Mucosa of descending colon (tissue), 3 donors: Measurements from ENCODE around the gene GIPR. TPM values are rescaled to one million over a fixed set of nuclear protein-coding genes. Genes with fewer than 3 reads are reported as not detected.

ENCODE experiments used
- ATAC-seq: fragments of 200-7000 bp; cut with Tn5 transposase; one replicate; pipeline ENCODE4 v1.9.1; 2020; ENCODE audit warnings: mild to moderate bottlenecking, moderate library complexity
- DNase-seq, 3 donors: peaks; one replicate each; pipeline ENCODE4 v3.0.0-alpha.2; 2020
- H3K36me3 ChIP-seq: fragments of 200-600 bp; one replicate; pipeline ENCODE4 v1.8.0; 2021; ENCODE audit warnings: low read depth, mild to moderate bottlenecking
- H3K4me1 ChIP-seq: fragments of 200-600 bp; one replicate; pipeline ENCODE4 v1.8.0; 2021; ENCODE audit warnings: low read depth, mild to moderate bottlenecking
- H3K4me3 ChIP-seq: fragments of 200-600 bp; one replicate; pipeline ENCODE4 v1.8.0; 2021; ENCODE audit warnings: mild to moderate bottlenecking
- H3K9me3 ChIP-seq: fragments of 200-600 bp; one replicate; pipeline ENCODE4 v1.8.0; 2021; ENCODE audit warnings: mild to moderate bottlenecking
- intact Hi-C, 2 donors: fragments of 100-400 bp; cut with DNase I in 1 of 2; cut with micrococcal nuclease in 1 of 2; formaldehyde crosslinking; loops; one replicate each; pipeline versions ENCODE4 v1.11.0 to v1.11.1; 2022; cut with DNase I, micrococcal nuclease
- microRNA-seq: library from miRNA; unstranded; fragments of <30 nt; microRNA quantifications from one replicate; pipeline ENCODE4, GENCODE V29; 2019
- total RNA-seq, 3 donors: library from RNA; stranded (reverse); fragmentation: NEBNext Ultra II Directional in 2 of 3; extraction: Animal tissue kit (Norgen Biotek cat#: 25700) in 2 of 3; gene quantifications; one replicate each; pipeline versions ENCODE4 v1.2.1 to v1.2.4, GENCODE V29; 2021 to 2023
- TF ChIP-seq, protein P1 (sequence below): fragments of 200-600 bp; IDR thresholded peaks from one replicate; pipeline ENCODE4 v1.8.0; 2022; ENCODE audit warnings: antibody characterized with exemption, mild to moderate bottlenecking
- donor health status: DM: no; HTN: no; CAD: no; lungs with moderate emphysema.
- donor health status: DM: no; HTN: no; CAD: no.
- donor health status: DM: no; HTN: yes; CAD: no.

GIPR gene
- total RNA-seq, 3 donors from 2014 or later = 6.8 to 19.4 (median 14.2) TPM

DNA sequence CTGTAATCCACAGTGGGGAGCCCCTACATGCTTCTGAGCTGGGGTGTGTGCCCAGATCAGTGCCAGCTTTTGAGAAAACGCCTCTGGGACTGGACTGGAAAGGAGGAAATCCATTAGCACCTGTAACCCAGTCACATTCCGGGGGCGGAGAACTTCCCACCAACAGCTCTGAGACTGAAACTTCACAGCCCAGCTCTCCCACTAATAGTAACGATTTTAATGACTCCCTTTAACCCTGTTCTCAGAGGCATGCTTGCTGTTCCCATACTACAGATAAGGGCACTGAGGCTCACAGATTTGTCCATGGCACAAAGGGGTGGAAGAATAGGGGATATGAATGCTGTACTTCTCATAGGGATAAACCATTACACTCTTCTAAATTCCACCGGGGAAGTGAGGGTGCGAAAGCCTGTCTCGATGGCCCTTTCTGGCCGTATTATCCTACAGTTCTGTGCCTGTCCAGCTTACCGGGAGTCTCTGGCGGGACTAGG lies 61.8 kb downstream of the GIPR start:
- peak overlapping the region; percentile 57 for H3K4me3 ChIP-seq
- no peaks in the 10 kb centered on the region for H3K36me3 ChIP-seq
- no peaks in the 10 kb centered on the region for H3K9me3 ChIP-seq
- peak; percentile 22 for ATAC-seq
- intact Hi-C loops = no loop called here
- TF ChIP-seq, protein P1, sequence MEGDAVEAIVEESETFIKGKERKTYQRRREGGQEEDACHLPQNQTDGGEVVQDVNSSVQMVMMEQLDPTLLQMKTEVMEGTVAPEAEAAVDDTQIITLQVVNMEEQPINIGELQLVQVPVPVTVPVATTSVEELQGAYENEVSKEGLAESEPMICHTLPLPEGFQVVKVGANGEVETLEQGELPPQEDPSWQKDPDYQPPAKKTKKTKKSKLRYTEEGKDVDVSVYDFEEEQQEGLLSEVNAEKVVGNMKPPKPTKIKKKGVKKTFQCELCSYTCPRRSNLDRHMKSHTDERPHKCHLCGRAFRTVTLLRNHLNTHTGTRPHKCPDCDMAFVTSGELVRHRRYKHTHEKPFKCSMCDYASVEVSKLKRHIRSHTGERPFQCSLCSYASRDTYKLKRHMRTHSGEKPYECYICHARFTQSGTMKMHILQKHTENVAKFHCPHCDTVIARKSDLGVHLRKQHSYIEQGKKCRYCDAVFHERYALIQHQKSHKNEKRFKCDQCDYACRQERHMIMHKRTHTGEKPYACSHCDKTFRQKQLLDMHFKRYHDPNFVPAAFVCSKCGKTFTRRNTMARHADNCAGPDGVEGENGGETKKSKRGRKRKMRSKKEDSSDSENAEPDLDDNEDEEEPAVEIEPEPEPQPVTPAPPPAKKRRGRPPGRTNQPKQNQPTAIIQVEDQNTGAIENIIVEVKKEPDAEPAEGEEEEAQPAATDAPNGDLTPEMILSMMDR = no peak
- peaks cover 19% of the 10 kb centered on the region for H3K4me1 ChIP-seq
- DNase-seq = no peak

DNA sequence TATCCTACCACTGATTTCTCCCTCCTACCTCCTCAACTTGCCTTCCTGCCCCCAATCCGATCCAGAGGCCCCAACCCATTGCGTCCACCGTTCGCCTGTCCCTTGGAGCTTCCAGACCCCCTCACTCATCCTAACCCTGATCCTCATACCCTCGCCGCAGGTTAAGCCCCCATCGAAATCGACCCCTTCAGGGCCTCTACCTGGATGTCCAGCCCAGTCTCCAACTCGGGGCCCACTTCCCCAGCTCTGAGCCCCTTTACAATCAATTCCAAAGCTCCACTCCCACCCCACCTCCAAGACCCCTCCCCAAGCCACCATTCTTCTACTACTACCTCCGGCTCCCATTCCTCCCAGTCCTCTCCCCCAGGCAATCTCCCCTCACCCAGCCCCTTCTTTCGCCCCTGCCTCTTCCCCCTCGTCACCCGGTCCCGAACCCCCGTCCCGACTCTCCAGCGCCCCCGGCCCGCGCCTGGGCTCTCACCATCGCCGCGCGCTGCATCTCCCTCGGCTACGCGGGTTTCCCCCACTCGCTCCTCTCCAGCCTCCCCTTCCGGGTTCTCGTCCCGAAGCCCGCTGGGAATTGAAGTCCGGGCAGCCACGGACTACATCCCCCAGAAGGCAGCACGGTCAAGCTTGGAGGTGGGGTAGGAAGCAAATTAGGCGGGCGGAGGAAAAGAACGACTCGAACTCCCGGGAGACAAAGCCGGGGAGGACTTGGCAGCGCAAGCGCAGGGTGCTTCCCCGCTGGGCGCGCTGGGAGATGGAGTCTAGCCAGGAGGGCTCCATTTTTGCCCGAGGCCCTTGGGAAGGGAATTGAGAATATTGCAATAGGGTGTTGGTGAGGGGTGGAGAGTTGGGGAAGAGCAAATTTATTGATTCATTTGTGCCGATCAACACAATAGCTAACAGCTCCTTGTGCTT lies 62.6 kb downstream of the GIPR start, which contains the start of gene FBXO46:
FBXO46 (minus strand) TSS at position 529 of the 921 bp plus-strand sequence. CDS start 17,401 bp downstream, outside the sequence.
- peak; percentile 99 for ATAC-seq
- intact Hi-C loops = no loop called here
- Histone ChIP-seq H3K4me3 (peak within 1 kb of the TSS; percentile 57), H3K36me3 (no peaks in the 10 kb centered on the region), H3K9me3 (no peaks in the 10 kb centered on the region), H3K4me1 (peaks cover 19% of the 10 kb centered on the region)
- peak; percentile 97 for DNase-seq
- TF ChIP-seq, protein P1 = no peak

Small RNAs within 50 kb of the gene (microRNA-seq; reads per million reads assigned to microRNA genes)
- 82.9 reads per million, percentile 60 among the genes with 10 or more reads in this experiment for gene MIR330
- not detected for gene MIR642A
- gene MIR642B = not detected

Other genes with a start within 250 kb of the GIPR start
- 10 to 100 TPM; 37.7 to 51.2 (median 46.6) TPM for gene ERCC1, start 244.3 kb upstream of the GIPR start, total RNA-seq
- gene FOSB, start 200.2 kb upstream of the GIPR start, total RNA-seq = 10 to 100 TPM in 1 of 3 donors, 1 to 10 TPM in 1, under 1 TPM in 1; 0.58 to 10.3 (median 1.6) TPM
- 10 to 100 TPM in 1 of 3 donors, 1 to 10 TPM in 2; 3.1 to 18.2 (median 6.2) TPM for gene RTN2, start 171.2 kb upstream of the GIPR start, total RNA-seq
- gene PPM1N, start 169.8 kb upstream of the GIPR start, total RNA-seq = 1 to 10 TPM in 1 of 3 donors, under 1 TPM in 2; 0.43 to 1.3 (median 0.87) TPM
- 100 to 1,000 TPM; 190 to 252 (median 235) TPM for gene VASP, start 160.7 kb upstream of the GIPR start, total RNA-seq
- gene OPA3, start 83.4 kb upstream of the GIPR start, total RNA-seq = 10 to 100 TPM; 12.1 to 16.4 (median 13.4) TPM
- 1 to 10 TPM in 2 of 3 donors, under 1 TPM in 1; 0.84 to 1.0 (median 1.0) TPM for gene GPR4, start 66.0 kb upstream of the GIPR start, total RNA-seq
- 100 to 1,000 TPM in 1 of 3 donors, 10 to 100 TPM in 2; 59.9 to 119 (median 79.1) TPM for gene EML2, start 28.8 kb upstream of the GIPR start, total RNA-seq
- 100 to 1,000 TPM; 201 to 270 (median 230) TPM for gene SNRPD2, start 23.7 kb downstream of the GIPR start, total RNA-seq
- gene QPCTL, start 24.4 kb downstream of the GIPR start, total RNA-seq = 1 to 10 TPM; 8.2 to 8.9 (median 8.3) TPM
- gene FBXO46, start 62.7 kb downstream of the GIPR start, total RNA-seq = 10 to 100 TPM; 30.1 to 34.0 (median 32.3) TPM
- not detected for gene MEIOSIN, start 65.2 kb downstream of the GIPR start, total RNA-seq
- gene SIX5, start 101.0 kb downstream of the GIPR start, total RNA-seq = 10 to 100 TPM in 2 of 3 donors, 1 to 10 TPM in 1; 9.6 to 35.6 (median 11.1) TPM
- 100 to 1,000 TPM in 1 of 3 donors, 10 to 100 TPM in 2; 23.9 to 123 (median 33.9) TPM for gene DMPK, start 114.3 kb downstream of the GIPR start, total RNA-seq
- 10 to 100 TPM; 33.2 to 67.1 (median 43.7) TPM for gene DMWD, start 124.6 kb downstream of the GIPR start, total RNA-seq
- gene RSPH6A, start 147.1 kb downstream of the GIPR start, total RNA-seq = under 1 TPM; 0.16 to 0.24 (median 0.20) TPM
- gene SYMPK, start 194.9 kb downstream of the GIPR start, total RNA-seq = 10 to 100 TPM; 61.1 to 67.4 (median 65.9) TPM
- gene FOXA3, start 196.1 kb downstream of the GIPR start, total RNA-seq = 10 to 100 TPM; 14.1 to 33.7 (median 32.9) TPM
- gene IRF2BP1, start 217.9 kb downstream of the GIPR start, total RNA-seq = 10 to 100 TPM; 19.0 to 33.7 (median 19.8) TPM
- gene MYPOP, start 234.4 kb downstream of the GIPR start, total RNA-seq = 10 to 100 TPM in 2 of 3 donors, 1 to 10 TPM in 1; 9.2 to 13.7 (median 10.2) TPM
- gene NANOS2, start 246.6 kb downstream of the GIPR start, total RNA-seq = not detected